Stimulated activated CD8-positive, alpha-beta memory T cell treated with anti-CD3 and anti-CD28 coated beads, Interleukin-15, amount 100 ng/mL, for 1 hour (primary cell): Measurements from ENCODE around the gene XAB2.
"Not testable (repeated sequence)": the region's sequence is repeated elsewhere in the genome, so short reads cannot be mapped to it uniquely, and the experiment has no call there.

ENCODE experiments used
- DNase-seq: peaks from one replicate; pipeline ENCODE4 v3.0.0-alpha.2; 2020; ENCODE audit warnings: low read depth

The XAB2 gene

DNA sequence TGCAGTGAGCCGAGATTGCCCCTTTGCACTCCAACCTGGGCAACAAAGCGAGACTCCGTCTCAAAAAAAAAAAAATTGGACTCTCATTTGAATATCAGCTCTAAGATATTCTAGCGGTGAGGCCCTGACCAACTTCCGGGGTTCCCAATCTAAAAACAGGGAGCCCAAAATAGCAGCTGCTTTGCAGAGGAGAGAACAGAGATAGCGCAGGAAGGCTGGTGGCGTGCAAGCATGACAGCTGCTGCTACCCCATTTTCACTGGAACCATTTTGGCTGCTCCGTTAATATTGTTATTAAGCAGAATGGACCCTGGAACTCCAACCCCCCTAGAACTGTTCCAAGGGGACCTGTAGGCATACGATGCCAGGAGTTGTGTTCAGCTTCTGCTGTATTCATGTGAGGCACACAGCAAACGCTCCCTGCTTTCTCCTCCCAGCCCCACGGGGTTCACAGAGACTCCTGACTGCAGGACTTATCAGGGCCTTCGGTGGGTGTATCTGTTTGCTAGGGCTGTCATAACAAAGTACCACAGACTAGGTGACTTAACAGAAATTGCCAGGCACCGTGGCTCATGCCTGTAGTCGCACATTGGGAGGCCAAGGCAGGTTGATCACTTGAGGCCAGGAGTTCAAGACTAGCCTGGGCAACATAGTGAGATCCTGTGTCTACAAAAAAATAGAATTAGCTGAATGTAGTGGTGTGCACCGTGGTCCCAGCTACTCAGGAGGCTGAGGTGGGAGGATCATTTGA, 19.1 kb upstream of the XAB2 start:
- no peak for DNase-seq

DNA sequence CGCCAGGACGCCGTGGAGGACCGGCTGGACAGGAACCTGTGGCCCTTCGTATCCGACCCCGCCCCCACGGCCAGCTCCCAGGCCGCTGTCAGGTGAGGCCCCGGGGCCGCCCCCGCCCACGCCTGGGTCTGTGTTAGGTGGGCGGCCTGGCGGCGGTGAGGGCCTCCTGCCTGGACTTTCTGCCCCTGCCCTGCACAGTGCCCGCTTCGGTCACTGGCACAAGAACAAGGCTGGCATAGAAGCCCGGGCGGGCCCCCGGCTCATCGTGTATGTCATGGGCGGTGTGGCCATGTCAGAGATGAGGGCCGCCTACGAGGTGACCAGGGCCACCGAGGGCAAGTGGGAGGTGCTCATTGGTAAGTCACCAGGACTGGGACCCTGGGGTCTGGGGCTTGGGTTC, 17.8 kb upstream of the XAB2 start:
- no peak for DNase-seq

DNA sequence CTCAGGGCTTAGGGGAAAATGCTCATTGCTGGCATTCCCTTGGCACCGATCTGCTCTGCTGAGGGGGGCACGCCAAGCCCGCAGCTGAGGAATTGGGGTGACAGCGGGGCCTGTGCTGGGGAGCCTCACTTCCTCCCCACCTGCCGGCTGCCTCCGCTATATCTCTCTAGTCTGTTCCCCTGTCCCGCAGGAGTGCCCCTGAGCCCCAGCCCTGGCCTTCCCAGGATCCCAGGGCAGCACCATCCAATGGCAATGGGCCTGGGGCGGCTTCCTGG, 17.0 kb upstream of the XAB2 start:
- no peak for DNase-seq

DNA sequence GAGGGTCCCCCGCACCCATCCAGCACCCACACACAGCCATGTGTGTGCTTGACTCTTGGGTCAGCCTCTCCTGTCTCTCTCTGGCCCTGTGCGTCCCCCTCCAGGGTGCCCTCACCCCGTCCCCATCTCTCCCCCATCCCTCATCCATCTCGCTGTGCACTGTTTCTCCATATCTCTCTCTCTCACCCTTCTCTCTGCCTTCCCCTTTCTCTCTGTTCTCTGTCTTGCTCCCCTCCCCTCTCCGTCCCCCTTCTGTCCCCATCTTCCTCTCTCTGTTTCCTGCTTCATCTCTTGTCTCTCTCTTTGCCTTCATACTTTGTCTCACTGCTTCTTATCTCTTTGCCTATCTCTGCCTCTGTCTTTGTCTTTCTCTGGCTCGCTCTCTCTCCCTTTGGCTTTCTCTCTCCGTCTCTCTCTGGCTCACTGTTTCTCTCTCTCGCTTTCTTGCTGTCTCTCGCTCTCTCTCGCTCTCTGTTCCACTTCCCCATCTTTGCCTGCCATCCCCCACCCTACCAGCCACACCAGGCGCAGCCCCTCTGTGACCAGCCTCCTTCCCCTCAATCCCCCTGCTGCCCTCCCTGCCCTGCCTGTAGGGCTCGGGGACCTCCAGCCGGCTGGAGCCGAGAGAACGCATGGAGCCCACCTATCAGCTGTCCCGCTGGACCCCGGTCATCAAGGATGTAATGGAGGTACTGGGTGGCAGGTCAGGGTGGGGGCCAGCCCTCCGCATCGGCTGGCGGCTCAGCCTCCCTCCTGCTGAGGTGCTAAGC, 16.5 kb upstream of the XAB2 start:
- no peak for DNase-seq

DNA sequence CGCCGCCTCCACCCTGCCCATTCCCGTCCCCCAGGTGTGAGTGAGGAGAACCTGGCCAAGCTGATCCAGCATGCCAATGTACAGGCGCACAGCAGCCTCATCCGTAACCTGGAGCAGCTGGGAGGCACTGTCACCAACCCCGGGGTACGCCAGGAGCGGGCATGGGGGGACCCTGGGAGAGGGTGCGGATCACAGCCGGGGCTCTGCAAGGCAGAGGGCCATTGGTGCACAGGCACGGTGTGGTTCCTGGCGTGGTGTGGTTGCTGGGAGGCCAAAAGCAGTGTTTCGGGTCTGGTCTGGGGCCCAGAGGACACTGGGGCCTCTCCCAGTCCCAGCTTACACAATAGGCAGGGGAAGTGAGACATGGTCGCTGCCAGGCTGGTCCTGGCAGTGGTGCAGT, 15.8 kb upstream of the XAB2 start:
- no peak for DNase-seq

DNA sequence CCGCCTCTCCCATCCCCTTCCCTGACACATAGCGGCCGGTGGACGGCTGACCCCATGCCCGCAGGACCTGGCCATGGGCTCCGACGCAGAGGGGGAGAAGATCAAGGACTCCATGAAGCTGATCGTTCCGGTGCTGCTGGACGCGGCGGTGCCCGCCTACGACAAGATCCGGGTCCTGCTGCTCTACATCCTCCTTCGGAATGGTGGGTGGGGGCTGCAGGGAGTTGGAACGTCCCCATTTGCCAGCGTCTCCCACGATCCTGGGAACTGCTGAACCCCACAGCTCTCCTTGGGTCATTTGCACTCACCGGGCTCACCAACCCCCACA, 15.2 kb upstream of the XAB2 start:
- no peak for DNase-seq

DNA sequence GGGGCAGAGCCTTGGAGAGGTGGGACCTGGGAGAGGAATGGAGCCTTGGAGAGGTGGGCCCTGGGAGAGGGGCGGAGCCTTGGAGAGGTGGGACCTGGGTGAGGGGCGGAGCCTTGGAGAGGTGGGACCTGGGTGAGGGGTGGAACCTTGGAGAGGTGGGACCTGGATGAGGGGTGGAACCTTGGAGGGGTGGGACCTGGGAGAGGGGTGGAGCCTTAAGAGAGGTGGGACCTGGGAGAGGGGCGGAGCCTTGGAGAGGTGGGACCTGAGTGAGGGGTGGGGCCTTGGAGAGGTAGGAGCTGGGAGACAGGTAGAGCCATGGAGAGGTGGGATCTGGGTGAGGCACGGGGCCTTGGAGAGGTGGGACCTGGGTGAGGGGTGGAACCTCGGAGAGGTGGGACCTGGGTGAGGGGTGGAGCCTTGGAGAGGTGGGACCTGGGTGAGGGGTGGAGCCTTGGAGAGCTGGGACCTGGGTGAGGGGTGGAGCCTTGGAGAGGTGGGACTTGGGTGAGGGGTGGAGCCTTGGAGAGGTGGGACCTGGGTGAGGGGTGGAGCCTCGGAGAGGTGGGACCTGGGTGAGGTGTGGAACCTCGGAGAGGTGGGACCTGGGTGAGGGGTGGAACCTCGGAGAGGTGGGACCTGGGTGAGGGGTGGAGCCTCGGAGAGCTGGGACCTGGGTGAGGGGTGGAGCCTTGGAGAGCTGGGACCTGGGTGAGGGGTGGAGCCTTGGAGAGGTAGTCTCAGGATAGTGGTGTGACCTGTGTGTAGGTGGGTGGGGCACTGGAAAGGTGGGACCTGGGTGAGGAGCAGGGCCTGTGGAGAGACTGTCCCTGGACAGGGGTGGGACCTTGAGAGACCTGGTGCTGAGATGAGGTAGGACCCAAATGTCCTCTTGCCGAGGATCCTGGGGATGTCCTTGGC, 14.5 kb upstream of the XAB2 start:
- not testable (repeated sequence) for DNase-seq

DNA sequence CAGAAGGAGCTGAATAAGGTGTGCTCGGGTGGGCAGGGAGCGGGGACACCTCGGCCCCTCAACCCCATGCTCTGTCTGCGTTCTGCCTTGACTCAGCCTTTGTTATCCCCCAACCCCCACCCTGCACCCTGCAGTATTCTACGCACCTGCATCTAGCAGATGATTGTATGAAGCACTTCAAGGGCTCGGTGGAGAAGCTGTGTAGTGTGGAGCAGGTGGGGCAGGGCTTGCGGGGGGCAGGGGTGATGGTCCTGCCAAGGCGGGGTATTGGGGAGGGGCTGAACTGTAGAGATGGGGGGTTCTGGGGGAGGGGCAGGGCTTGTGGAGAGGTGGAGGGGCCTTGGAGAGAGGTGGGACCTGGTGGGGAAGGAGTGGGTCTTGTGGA, 13.7 kb upstream of the XAB2 start:
- DNase-seq, result no peak

DNA sequence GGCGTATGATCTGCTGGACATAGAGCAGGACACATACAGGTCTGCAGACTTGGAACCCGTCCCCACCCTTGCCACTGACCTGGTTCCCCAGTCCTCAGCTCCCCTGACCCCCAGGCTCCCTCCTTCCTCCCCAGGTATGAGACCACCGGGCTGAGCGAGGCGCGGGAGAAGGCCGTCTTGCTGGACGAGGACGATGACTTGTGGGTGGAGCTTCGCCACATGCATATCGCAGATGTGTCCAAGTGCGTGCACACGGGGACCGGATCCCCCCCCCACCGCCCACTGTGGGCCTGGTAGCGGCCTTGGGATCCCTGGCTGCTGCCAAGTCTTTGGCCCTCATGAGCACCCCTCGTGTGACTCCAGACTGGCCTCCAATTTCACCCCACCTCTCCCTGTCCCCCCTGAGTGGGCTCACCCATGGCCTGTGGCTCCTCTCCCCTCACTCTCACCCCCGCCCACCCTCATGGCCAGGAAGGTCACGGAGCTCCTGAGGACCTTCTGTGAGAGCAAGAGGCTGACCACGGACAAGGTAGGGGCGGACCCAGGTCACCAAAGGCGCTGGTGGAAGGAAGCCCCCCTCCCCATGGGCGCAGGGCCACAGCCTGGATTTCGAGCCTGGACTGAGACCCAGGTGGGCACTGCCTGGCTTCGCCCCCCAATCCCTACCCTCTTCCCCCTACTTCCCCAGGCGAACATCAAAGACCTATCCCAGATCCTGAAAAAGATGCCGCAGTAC, 13.1 kb upstream of the XAB2 start:
- no peak for DNase-seq

DNA sequence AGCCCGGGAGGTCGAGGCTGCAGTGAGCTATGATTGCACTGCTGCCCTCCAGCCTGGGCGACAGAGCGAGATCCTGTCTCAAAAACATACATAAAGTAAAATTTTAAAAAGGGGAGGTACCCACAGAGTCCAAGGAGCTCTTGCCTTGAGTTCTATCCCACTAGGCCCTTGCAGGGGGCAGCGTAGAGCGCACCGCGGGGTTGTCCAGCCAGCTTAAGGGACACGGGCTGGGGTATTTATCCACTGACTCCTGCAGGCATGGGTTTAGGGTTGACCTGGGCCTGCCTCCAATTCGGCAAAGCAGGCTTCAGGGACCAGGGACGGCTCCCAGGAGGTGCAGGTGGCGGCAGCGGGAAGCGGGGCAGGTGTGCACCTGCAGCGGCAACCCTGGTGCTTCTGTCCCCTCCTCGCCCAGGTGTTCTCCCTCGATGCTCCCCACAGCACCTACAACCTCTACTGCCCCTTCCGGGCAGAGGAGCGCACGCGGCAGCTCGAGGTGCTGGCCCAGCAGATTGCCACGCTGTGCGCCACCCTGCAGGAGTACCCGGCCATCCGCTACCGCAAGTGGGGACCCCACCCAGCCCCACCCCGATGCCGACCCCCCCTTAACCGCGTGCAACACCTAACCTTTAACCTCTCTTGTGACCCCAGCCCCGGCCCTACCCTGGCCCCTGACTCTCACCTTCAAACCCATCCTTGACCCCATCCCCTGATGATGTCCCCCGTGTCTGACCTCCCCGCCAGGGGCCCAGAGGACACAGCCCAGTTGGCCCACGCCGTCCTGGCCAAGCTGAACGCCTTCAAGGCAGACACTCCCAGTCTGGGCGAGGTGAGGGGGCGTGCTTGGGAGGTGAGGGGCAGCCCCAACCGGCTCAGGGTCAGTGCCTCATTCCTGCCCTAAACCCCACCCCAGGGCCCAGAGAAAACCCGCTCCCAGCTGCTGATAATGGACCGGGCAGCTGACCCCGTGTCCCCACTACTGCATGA, 12.2 kb upstream of the XAB2 start:
- DNase-seq, result no peak

DNA sequence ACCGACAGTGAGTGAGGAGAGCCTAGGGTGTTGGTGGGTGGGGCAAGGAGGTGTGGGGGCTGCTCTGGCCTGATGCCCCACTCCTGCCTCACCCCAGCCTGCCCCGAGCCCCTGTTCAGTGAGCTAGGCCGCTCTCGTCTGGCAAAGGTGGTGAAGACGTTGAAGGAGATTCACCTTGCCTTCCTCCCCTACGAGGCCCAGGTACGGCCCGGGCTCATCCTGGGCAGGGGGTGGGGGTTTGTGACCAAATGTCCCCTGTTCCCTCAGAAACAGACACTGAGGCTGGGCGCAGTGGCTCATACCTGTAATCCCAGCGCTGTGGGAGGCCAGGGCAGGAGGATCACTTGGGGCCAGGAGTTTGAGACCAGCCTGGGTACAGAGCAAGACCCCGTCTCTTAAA, 11.5 kb upstream of the XAB2 start:
- DNase-seq, result no peak

DNA sequence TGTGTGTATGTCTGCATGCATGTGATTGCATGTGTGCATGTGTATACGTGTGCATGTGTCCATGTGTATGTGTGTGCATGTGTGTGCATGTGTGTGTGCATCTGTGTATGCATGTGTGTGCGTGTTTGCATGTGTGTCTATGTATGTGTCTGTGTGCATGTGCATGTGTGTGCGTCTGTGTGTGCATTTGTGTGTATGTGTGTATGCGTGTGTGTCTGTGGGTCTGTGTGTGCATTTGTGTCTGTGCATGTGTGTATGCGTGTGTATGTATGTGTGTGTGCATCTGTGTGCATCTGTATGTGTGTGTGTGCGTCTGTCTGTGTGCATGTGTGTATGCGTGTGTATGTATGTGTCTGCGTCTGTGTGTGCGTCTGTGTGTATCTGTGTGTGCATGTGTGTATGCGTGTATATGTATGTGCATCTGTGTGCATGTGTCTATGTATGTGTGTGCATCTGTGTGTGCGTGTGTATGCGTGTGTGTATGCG, 10.6 kb upstream of the XAB2 start:
- DNase-seq, result no peak

DNA sequence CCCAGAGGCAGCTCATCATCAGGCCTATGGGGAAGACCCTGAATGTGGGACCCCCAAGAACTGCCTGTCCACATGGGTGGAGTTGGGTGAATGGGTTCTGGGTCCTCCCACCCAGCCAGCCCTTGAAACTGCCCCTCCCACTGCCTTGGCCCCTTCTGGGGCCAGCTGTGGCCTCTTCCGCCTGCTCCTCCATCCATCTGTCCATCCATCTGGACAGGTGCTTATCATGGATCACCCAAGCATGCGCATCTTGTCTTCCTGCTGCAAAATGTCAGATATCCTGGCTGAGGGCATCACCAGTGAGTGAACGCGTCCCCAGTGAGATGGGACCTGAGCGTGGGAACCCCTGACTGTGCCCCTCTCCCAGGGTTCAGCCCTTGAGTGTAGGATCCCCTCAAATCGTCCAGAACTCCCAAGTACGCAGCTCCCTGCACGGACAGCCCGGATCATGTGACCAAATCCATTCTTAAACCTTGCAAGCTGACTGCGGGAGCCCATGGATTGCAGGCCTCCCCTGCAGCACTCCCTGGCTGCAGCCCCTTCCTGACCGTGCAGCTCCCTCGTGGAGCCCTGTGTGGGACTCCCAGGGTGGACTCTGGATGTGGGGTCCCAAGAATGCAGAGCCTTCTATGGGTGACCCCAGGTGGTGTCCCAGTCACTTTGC, 9.6 kb upstream of the XAB2 start:
- DNase-seq, result no peak

DNA sequence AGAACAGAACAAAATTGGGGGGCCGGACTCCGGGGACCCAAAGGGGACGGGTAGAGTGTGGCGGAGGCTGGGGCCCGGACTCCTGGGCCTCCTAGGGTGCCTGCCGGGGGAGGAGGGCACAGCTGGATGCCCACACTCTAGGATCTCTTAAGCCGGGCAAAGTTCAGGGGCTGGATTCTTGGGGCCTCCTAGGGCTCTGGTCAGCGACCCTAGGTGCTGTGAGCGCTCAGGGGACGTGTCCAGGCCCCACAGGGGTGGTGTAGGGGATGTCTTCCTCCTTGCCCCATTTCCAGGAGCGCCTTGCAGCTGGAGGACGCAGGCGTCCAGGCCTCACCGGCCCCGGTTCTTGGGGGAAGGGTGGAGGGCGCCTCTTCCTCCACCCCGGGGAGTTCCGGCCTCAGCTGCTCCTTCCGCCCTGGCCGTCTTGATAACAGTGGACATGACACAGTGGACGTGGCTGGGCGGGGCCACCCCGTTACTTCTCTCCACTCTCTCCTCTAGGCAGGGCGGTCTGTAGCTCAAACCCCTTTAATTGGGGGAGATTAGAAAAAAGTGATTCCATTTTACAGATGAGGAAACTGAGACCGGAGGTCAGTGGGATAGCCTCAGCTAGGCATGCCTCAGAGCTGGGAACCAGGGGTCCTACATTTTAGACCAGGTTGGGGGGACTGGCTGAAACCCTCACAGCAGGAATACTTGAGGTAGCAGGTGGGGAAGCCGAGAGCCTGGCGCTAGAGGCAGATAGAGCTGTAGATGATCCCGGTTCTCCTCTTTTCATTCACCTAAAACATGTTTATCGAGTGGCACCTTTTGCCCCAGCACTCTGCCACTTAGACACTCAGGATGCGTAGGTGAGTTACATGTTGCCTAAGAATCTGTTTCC, 8.3 kb upstream of the XAB2 start:
- DNase-seq, result no peak

DNA sequence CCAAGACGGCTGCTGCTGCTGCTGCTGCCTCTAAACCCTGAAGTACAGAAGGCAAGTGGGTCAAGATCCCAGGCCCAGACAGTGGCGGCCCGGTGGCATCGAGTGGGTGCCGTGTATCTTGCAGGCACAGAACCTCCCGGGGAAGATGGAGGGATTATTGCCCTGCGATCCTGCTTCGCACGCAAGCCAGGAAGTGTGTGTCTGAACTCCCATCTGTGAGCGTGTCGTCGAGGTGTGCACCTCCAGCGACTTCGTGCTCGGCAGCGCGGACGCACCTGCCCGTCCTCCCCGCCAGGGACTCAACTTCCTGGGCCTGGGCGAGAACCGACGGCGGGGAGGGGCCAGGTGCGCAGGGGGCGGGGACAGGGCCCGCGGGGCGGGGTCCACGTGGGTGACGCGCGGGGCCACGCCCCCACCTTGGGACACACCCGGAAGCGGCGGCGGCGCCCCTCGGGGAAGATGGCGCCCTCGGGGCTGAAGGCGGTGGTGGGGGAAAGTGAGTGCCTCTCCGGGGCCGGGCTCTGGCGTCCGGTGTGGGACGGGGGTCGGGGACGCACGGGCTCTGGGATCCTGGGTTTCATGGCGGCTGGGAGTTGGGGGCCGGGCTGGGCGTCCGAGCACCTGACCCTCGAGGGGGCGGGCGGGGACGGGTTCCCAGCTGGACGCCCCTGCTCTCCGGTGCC, 7.5 kb upstream of the XAB2 start, which contains the start of gene STXBP2:
Gene STXBP2 (plus strand): TSS at position 420 of the 683 bp plus-strand sequence. CDS start 40 bp downstream, at position 460.
- DNase-seq, result peak; percentile 85

DNA sequence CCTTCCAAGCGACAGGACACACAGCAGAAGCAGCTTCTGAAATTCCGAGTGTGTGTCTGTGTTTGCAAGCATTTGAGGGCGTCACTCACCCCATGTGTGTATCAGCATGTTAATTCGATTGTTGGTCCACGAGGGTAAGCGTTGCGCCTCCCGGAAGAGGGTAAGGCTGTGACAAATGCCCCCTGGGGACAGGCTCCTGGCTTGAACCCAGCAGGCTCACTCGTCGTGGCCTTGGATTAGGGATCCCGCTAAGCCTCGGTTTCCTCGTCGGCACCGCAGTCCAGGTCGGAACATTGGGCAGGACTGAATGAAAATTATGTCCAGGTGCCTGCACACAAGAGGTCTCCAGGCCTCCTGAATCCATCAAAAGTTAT, 7.0 kb upstream of the XAB2 start:
- no peak for DNase-seq

DNA sequence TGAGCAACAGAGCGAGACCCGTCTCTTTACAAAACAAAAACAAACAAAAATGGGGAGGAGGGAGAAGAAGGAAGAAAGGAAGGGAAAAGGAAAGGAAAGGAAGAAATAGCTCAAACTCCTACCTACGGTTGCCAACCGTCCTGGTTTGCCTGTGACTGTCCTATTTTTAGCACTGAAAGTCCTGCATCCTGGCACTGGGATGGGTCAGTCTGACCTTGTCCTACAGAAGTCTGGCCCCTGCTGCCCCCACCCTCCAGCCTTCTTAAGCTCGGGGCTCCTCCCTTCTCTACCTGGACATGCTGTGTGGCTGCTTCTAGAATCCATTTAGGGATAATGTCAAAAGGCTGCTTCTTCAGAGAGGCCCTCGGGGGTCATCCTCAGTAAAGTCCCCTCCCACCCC, 6.3 kb upstream of the XAB2 start:
- DNase-seq, result no peak

DNA sequence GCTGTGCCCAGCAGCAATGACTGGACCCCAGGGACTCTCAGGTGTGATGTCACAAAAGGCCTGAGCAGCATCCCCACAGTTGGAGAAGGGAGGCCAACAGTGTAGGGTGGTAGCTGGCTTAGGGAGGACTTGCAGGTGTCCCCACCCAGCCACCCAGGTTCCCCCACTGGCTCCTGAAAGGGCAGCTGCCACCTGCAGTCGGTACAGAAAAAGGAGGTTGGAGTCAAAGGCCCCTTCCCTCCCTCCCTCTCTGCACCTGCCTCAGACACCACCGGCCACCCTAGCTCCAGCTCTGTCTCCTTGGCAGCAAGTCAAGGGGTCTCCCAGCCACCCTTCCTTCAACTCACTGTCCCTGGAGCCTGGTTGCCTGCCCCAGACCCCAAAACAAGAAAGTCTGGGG, 4.4 kb upstream of the XAB2 start, which contains the start of gene PCP2:
Gene PCP2 (minus strand): TSS at position 22 of the 400 bp plus-strand sequence. CDS start 262 bp downstream, outside the sequence.
- DNase-seq, result no peak
